ENCODE data around the gene PGA3.
A peak's percentile ranks its signal among the peaks of the same experiment; 100 is the strongest.
"Not testable (repeated sequence)": the region's sequence is repeated elsewhere in the genome, so short reads cannot be mapped to it uniquely, and the experiment has no call there.

PGA3 gene

GRCh38 chr11:61211327-61211952 is 8.1 kb downstream of the PGA3 start:
- not testable (repeated sequence) for DNase-seq

- not testable (repeated sequence) for DNase-seq
These were observed 8.9 kb downstream of the PGA3 start for GRCh38 chr11:61212202-61212601.

DNA sequence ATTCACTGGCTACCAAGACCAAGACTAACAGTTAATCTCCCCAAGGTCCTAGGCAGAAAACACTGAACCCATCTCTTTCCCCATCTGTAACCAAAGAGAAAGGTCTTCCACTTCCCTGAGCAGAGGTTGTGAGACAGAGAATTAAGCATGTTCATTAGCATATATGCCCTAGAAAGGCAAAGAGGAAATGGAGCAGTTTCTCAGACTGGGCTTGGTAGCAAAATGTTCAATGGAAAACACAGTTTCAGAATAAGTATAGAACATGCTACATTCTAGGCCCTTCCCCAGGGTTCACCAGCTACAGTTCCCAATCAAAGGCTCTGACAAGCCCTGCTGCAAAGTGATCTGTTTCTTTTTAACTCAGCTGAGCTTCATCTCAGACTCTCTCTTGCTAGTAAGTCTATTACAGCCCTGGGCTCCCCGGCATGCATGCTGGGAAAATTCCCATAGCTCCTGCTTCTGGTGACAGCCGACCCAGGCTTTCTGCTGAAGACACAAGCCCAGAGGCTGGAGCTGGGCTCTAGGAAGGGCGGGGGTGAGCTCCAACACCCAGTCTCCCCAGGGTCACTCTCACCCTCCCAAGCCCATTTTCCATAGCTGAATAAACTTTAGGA is 10.5 kb downstream of the PGA3 start:
- DNase-seq = not testable (repeated sequence)

DNA sequence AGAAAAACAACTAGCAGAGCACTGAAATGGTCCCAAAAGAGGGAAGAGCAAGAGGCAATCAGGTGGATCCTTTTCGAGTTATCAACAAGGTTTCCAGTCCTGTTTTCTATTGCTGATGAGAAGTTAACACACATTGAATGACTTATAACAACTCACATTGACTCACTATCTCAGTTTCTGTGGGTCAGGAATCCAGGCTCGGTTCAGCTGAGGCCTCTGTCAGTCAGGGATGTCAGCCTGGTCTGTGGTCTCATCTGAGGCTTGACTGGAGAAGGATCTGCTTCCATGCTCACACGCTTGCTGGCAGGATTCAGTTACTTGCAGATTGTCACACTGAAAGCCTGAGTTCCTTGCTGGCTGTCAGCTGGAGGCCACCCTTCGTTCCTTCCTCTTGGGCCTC is 15.0 kb downstream of the PGA3 start:
- DNase-seq = not testable (repeated sequence)

- DNase-seq = not testable (repeated sequence)
These were observed 15.7 kb downstream of the PGA3 start for GRCh38 chr11:61219016-61219415.

GRCh38 chr11:61222047-61222446 is 18.7 kb downstream of the PGA3 start, which contains the start of gene PGA4:
PGA4 (plus strand) TSS chr11:61222347; CDS start chr11:61222401, 54 bp downstream.
- DNase-seq = not testable (repeated sequence)

- not testable (repeated sequence) for DNase-seq
These were observed 19.4 kb downstream of the PGA3 start for GRCh38 chr11:61222692-61223091.

DNA sequence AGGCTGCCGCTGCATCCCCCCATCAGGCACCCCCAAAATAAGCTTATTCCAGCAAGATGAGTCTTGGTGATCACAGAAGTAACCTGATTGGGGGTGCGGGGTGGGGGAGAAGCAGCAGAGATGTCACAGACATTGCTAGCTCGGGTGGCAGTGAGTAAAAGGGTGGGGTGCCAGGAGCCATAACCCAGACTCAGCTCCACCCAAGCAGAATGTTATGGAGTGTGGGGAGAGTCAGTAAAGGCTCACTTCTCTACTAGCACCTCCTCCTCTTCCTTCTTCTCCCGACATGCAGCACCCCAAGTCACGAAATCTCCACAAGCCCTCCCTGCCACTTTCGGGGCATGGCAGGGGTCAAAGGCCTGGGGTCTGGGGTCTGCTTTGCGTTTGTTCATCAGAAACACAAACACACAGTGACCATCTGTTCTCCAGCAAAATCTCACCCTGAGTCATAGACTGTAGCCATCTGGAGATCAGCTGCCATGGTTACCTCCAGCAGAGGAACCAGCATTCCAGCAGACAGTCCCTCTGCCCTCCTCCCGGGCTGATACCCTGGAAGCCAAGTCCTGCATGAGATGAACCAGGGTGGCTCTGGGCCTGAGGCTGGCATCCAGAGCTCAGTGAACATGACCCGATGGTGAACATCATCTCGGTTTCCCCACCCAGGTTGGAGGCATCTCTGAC is 23.3 kb downstream of the PGA3 start:
- DNase-seq = not testable (repeated sequence)

GRCh38 chr11:61229458-61229857 is 26.1 kb downstream of the PGA3 start:
- DNase-seq = not testable (repeated sequence)

GRCh38 chr11:61231033-61231432 is 27.7 kb downstream of the PGA3 start:
- not testable (repeated sequence) for DNase-seq

DNA sequence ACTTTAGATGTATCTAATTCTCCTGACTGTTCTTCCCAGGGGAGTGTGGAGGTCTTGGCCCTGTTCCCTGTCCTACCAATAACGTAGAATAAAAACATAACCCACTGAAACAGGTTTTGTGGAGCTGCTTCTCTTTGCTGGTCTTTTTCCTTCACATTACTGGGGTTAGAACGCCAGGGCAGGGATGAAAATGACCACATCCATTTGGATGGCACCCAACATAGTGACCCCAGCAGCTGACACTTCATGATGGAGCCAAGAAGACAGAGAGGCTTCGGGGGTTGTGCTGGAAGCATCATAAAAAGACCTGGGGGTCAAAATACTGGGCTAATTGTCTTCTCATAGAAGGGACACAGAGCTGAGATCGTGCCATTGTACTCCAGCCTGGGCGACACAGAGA is 28.3 kb downstream of the PGA3 start:
- not testable (repeated sequence) for DNase-seq

GRCh38 chr11:61232548-61233145 is 29.3 kb downstream of the PGA3 start:
- not testable (repeated sequence) for DNase-seq

GRCh38 chr11:61237130-61237529 is 33.8 kb downstream of the PGA3 start:
- not testable (repeated sequence) for DNase-seq

DNA sequence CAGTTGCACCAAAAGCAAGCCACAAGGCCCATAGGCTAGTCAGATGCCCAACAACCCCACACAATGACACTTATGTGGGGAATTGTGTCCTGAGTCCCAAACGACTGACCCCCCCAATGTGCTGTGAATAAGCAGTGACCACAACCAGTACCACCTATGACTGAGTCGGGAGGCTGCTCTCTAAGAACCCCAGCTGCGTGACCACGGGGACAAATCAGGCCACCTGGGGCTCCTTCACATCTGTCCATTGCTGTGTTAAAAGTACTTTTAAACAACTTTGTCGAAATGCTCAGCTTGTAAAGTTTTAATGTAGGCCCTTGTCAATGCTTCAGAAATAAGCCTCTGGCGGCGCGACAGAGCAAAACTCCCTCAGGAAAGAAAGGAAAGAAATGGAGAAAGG is 37.0 kb downstream of the PGA3 start:
- not testable (repeated sequence) for DNase-seq

- not testable (repeated sequence) for DNase-seq
These were observed 37.6 kb downstream of the PGA3 start, which contains the start of gene PGA5 for GRCh38 chr11:61240875-61241274. PGA5 (plus strand) TSS chr11:61241175; CDS start chr11:61241227, 52 bp downstream.

GRCh38 chr11:61241526-61241925 is 38.2 kb downstream of the PGA3 start:
- DNase-seq = not testable (repeated sequence)

GRCh38 chr11:61245284-61245964 is 42.1 kb downstream of the PGA3 start:
- not testable (repeated sequence) for DNase-seq

- not testable (repeated sequence) for DNase-seq
These were observed 44.8 kb downstream of the PGA3 start for GRCh38 chr11:61248071-61248470.

- DNase-seq = peak; percentile 10
These were observed 45.9 kb downstream of the PGA3 start for GRCh38 chr11:61249201-61249600.

DNA sequence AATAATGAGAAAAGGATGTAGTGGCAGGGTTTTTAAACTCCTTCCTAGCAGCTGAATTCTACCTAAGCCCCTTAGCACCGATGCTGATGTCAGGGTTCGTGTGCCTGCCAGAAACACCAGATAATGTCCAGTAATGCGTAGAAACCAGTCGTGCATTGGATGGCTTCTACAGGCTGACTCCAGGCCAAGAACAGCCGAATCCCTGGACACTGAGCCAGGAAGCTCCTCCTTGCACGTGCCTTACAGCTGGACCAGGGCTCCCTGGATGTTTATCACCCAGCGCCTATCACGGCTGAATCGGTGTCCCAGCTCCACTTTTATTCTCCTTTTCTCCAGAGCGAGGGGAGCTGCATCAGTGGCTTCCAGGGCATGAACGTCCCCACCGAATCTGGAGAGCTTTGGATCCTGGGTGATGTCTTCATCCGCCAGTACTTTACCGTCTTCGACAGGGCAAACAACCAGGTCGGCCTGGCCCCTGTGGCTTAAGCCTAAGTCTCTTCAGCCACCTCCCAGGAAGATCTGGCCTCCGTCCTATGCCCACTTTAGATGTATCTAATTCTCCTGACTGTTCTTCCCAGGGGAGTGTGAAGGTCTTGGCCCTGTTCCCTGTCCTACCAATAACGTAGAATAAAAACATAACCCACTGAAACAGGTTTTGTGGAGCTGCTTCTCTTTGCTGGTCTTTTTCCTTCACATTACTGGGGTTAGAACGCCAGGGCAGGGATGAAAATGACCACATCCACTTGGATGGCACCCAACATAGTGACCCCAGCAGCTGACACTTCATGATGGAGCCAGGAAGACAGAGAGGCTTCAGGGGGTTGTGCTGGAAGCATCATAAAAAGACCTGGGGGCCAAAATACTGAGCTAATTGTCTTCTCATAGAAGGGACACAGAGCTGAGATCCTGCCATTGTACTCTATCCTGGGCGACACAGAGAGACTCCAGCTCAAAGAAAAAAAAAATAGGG is 47.8 kb downstream of the PGA3 start:
- DNase-seq = not testable (repeated sequence)

DNA sequence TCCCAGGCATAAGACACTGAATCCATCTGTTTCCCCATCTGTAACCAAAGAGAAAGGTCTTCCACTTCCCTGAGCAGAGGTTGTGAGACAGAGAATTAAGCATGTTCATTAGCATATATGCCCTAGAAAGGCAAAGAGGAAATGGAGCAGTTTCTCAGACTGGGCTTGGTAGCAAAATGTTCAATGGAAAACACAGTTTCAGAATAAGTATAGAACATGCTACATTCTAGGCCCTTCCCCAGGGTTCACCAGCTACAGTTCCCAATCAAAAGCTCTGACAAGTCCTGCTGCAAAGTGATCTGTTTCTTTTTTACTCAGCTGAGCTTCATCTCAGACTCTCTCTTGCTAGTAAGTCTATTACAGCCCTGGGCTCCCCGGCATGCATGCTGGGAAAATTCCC is 49.0 kb downstream of the PGA3 start:
- DNase-seq = not testable (repeated sequence)

All from NCI-H1694 (cell line).